GM19467 (cell line): Measurements from ENCODE around the gene ASAP3.
"Not testable (repeated sequence)": the region's sequence is repeated elsewhere in the genome, so short reads cannot be mapped to it uniquely, and the experiment has no call there.

Experiments
- ATAC-seq: cut with Tn5 transposase; IDR thresholded peaks from one replicate; pipeline ENCODE4 v1.9.1; 2021; ENCODE audit warnings: mild to moderate bottlenecking, moderate library complexity; ENCODE audit not compliant: unreplicated experiment

The ASAP3 gene

GRCh38 chr1:23515905-23516304 is 31.9 kb upstream of the ASAP3 start:
- no peak for ATAC-seq

GRCh38 chr1:23514111-23514679 is 30.2 kb upstream of the ASAP3 start:
- ATAC-seq = no peak

GRCh38 chr1:23509896-23510295 is 25.9 kb upstream of the ASAP3 start:
- ATAC-seq = no peak

- ATAC-seq = no peak
These were observed 22.6 kb upstream of the ASAP3 start for GRCh38 chr1:23506376-23507107.

GRCh38 chr1:23505851-23506250 is 21.9 kb upstream of the ASAP3 start:
- ATAC-seq = no peak

- ATAC-seq = not testable (repeated sequence)
These were observed 20.2 kb upstream of the ASAP3 start for GRCh38 chr1:23504156-23504555.

GRCh38 chr1:23502951-23503350 is 19.0 kb upstream of the ASAP3 start:
- no peak for ATAC-seq

- ATAC-seq = no peak
These were observed 16.5 kb upstream of the ASAP3 start for GRCh38 chr1:23500466-23500865.

GRCh38 chr1:23497777-23498439 is 13.9 kb upstream of the ASAP3 start:
- ATAC-seq = no peak

GRCh38 chr1:23496490-23497181 is 12.7 kb upstream of the ASAP3 start:
- ATAC-seq = no peak

- ATAC-seq = not testable (repeated sequence)
These were observed 10.9 kb upstream of the ASAP3 start for GRCh38 chr1:23494836-23495235.

- ATAC-seq = not testable (repeated sequence)
These were observed 8.8 kb upstream of the ASAP3 start for GRCh38 chr1:23492776-23493175.

- no peak for ATAC-seq
These were observed 8.2 kb upstream of the ASAP3 start for GRCh38 chr1:23492132-23492720.

- no peak for ATAC-seq
These were observed 5.9 kb upstream of the ASAP3 start for GRCh38 chr1:23489842-23490241.

- ATAC-seq = no peak
These were observed 988 bp upstream of the ASAP3 start for GRCh38 chr1:23485002-23485332.

- ATAC-seq = no peak
These were observed 448 bp upstream of the ASAP3 start for GRCh38 chr1:23484253-23485001.

GRCh38 chr1:23481904-23482303 is 2.1 kb downstream of the ASAP3 start:
- ATAC-seq = no peak

- ATAC-seq = no peak
These were observed 2.9 kb downstream of the ASAP3 start for GRCh38 chr1:23481026-23481597.

- no peak for ATAC-seq
These were observed 3.6 kb downstream of the ASAP3 start for GRCh38 chr1:23480187-23481025.

GRCh38 chr1:23479666-23479941 is 4.4 kb downstream of the ASAP3 start:
- no peak for ATAC-seq
